Activated T-cell treated with anti-CD3 and anti-CD28 coated beads, Interleukin-2, amount 50 U/mL, for 48 hours (primary cell): ENCODE data around the gene MTO1.
"Not testable (repeated sequence)": the region's sequence is repeated elsewhere in the genome, so short reads cannot be mapped to it uniquely, and the experiment has no call there.

Source experiments
- DNase-seq, 2 experiments: peaks; one replicate each; pipeline ENCODE4 v3.0.0-alpha.2; 2020

The MTO1 gene

DNA sequence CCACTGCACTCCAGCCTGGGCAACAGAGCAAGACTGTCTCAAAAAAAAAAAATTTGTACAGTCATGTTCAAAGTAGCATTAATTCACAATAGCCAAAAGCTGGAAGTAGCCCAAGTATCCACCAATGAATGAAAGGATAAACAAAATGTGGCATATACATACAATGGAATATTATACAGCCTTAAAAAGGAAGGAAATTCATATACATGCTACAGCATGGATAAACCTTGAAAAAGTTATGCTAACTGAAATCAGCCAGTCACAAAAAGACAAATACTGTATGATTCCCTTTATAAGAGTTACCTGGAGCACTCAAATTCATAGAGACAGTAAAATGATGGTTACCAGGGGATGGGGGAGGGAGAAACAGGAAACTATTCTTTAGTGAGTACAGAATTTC is 43.6 kb downstream of the MTO1 start:
- no peak for DNase-seq

DNA sequence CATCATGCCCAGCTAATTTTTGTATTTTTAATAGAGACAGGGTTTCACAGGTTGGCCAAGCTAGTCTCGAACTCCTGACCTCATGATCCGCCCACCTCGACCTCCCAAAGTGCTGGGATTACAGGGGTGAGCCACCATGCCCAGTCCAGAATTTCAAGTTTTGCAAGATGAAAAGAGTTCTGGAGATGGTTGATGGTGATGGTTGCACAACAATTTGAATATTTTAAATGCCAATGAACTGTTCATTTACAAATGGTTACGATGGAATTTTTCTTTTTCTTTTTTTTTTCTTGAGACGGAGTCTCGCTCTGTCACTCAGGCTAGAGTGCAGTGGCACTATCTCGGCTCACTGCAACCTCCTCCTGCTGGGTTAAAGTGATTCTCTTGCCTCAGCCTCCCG is 44.2 kb downstream of the MTO1 start:
- not testable (repeated sequence) for DNase-seq

DNA sequence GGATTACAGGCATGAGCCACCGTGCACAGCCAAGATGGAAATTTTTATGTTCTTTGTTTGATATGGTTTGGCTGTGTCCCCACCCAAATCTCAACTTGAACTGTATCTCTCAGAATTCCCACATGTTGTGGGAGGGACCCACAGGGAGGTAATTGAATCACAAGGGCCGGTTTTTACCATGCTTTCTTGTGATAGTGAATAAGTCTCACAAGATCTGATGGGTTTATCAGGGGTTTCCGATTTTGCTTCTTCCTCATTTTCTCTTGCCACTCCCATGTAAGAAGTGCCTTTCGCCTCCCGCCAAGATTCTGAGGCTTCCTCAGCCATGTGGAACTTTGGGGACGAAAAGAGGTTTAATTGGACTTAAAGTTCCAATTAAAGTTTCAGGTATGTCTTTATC is 44.7 kb downstream of the MTO1 start:
- no peak for DNase-seq

DNA sequence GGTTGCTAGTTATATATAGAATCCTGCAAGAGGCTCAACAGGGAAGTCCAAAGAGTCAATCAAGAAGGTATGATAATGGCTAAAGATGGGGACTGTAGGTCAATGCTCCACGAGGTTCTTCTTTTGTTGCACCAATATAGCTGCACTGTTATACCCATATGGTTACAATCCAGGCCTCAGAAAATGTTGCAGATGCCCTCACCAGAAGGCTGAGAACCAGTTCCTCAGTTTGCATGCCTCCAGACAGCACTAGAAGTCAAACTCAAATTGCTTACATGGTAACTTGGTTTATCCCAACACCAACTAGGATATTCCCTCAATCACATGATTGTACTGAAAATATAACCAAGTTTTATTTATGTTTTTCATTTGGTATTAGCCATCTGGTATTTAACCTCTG is 47.2 kb downstream of the MTO1 start:
- no peak for DNase-seq

DNA sequence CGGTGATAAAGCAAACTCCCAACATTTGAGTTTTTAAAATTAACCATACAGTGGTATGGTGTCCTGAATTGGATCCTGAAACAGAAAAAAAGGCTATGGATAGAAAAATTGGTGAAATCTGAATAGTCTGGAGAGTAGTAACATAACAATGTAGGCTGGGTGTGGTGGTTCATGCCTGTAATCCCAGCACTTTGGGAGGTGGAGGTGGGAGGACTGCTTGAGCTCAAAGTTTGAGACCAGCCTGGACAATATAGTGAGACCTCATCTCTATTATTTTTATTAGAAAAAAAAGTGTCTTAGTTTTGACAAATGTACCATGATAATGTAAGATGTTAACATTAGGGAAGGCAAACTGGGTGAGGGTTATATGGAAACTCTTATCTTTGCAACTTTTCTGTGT is 48.3 kb downstream of the MTO1 start:
- no peak for DNase-seq

DNA sequence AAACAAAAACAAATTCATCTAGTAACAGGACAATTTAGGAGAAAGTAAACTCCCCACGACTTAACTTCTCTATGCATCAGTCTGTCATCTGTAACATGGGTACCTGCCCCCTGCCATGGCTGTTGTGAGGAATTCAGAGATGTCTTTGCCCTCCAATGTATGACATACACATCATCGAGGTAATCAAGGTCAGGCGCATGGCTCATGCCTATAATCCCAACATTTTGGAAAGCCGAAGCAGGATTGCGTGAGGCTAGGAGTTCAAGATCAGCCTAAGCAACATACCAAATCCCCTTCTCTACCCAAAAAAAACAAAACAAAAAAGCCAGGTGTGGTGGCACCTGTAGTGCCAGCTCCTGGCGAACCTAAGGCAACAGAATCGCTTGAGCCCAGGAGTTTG is 50.3 kb downstream of the MTO1 start:
- DNase-seq: no peak

DNA sequence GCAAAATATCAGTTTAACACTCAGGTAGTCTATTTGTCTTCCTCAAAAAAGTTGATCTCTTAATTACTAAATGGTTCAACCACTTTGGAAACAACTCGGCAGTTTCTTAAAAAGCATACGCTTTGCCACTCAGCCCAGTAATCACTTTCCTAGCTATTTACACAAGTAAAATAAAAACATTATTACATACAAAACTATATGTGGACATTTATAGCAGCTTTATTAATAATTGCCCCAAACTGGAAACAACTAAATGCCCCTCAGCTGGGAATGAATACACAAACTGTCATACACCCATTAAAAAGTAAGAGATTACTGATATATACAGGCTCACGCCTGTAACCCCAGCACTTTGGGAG is 51.9 kb downstream of the MTO1 start:
- no peak for DNase-seq

DNA sequence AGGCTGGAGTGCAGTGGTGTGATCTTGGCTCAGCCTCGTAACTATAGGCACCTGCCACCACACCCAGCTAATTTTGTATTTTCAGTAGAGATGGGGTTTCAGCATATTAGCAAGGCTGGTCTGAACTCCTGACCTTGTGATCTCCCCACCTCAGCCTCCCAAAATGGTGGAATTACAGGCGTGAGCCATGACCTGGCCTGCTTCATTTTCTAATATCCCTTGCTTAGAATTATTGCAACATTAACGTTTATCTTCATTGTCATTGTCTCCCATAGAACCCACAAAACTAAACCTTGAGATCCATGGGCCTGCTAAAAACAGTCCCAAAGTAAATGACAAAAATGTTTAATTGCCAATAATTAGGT is 53.2 kb downstream of the MTO1 start:
- DNase-seq: peak in 1 of 2 experiments; percentile 67

DNA sequence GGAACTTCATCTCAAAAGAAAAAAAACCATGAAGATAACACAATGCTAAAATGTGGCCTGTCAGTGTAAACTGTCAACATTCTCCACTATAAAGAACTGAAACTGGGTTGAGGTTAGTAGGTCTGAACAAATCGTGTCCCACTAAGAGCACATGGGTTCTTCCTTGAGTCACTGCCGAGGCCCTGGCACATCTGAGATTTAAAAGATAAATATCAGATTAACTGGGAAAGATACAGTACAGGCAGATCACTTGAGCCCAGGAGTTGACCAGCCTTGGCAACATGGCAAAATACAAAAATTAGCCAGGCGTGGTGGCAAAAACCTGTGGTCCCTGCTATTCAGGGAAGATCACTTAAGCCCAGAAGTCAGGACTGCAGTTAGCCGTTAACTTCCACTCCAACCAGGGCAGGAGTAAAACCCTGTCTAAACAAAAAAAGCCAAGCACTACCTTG is 53.7 kb downstream of the MTO1 start:
- peak; percentile 66 to 67 for DNase-seq

DNA sequence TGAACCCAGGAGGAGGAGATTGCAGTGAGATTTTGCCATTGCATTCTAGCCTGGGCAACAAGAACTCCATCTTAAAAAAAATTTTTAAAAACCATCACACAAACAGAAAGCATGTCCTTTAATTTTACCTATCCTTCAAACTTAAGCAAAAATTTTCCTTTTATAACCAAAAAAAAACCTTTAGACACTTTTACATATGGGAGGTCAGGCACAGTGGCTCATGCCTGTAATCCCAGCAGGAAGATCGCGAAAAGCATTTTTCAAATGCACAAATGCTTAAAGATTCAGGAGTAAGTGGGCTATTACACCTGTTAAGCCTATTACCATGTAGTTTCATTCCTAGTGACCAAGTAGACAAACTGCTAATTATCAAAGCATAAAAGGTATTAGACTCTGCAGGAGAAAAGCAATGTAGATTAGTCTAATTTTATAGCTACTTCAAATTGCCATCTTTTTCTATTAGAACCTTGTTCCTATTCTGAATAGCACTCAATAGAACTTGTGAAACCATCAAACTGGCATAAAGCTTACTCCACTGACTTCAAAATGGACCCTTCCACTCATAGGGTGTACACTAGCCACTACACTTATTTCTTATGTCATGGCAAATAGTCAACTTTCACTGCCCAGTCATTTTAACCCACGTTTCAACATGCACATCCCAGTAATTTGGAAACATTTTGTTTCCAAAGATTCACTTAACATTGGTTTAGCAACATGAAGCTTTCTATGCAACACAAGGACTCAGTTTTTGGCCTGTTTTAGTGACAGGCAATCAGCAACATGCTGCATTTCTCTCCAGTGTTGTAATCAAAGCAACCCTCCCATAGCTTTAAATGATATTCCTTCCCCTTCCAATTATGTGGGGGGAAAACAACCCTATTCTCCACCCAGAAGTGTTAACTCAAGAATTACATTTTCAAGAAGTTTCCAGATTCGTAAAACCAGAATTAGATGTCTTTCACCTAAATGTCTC is 55.3 kb downstream of the MTO1 start:
- DNase-seq: no peak

DNA sequence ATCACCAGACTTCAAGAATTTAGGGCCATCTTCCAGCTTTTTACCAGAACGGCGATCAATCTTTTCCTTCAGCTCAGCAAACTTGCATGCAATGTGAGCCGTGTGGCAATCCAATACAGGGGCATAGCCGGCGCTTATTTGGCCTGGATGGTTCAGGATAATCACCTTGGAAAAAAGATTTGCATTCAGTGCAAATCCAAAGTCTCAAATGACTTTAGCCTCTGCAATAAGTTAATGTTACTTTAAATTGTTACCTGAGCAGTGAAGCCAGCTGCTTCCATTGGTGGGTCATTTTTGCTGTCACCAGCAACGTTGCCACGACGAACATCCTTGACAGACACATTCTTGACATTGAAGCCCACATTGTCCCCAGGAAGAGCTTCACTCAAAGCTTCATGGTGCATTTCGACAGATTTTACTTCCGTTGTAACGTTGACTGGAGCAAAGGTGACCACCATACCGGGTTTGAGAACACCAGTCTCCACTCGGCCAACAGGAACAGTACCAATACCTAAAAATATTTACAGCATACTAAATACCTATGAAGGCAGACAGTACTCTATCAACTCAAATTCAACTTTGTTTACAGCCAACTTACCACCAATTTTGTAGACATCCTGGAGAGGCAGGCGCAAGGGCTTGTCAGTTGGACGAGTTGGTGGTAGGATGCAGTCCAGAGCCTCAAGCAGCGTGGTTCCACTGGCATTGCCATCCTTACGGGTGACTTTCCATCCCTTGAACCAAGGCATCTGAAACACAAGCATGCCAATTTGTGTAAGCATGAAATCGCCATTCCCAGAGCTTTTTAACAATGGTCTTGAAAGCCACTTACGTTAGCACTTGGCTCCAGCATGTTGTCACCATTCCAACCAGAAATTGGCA is 56.8 kb downstream of the MTO1 start:
- DNase-seq: peak; percentile 40

DNA sequence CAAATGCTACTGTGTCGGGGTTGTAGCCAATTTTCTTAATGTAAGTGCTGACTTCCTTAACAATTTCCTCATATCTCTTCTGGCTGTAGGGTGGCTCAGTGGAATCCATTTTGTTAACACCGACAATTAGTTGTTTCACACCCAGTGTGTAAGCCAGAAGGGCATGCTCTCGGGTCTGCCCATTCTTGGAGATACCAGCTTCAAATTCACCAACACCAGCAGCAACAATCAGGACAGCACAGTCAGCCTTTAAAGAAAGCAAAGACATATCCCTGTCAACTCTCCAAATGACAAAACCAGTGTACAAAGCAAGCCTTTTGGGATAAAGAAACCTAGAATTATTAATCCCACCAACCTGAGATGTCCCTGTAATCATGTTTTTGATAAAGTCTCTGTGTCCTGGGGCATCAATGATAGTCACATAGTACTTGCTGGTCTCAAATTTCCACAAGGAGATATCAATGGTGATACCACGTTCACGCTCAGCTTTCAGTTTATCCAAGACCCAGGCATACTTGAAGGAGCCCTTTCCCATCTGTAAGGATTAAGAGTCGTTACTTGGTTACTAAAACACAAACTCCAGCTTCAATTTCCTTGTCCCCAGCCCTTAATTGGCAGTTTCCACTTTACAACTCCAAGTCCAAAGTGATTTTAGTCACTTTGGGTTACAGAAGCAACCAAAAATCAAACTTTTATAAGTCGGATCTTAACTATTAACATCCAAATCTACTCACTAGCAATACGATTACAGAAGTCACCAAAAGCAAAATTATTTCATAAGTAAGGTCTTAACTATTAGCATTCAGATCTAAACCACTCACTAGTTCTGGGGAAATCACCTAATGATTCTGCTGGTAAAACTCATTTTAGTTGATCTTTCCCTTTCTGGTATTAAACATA is 57.7 kb downstream of the MTO1 start:
- not testable (repeated sequence) for DNase-seq

DNA sequence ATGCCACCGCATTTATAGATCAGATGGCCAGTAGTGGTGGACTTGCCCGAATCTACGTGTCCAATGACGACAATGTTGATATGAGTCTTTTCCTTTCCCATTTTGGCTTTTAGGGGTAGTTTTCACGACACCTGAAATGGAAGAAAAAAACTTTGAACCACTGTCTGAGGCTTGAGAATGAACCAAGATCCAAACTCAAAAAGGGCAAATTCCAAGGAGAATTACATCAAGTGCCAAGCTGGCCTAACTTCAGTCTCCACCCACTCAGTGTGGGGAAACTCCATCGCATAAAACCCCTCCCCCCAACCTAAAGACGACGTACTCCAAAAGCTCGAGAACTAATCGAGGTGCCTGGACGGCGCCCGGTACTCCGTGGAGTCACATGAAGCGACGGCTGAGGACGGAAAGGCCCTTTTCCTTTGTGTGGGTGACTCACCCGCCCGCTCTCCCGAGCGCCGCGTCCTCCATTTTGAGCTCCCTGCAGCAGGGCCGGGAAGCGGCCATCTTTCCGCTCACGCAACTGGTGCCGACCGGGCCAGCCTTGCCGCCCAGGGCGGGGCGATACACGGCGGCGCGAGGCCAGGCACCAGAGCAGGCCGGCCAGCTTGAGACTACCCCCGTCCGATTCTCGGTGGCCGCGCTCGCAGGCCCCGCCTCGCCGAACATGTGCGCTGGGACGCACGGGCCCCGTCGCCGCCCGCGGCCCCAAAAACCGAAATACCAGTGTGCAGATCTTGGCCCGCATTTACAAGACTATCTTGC is 58.6 kb downstream of the MTO1 start:
- peak; percentile 85 to 87 for DNase-seq

DNA sequence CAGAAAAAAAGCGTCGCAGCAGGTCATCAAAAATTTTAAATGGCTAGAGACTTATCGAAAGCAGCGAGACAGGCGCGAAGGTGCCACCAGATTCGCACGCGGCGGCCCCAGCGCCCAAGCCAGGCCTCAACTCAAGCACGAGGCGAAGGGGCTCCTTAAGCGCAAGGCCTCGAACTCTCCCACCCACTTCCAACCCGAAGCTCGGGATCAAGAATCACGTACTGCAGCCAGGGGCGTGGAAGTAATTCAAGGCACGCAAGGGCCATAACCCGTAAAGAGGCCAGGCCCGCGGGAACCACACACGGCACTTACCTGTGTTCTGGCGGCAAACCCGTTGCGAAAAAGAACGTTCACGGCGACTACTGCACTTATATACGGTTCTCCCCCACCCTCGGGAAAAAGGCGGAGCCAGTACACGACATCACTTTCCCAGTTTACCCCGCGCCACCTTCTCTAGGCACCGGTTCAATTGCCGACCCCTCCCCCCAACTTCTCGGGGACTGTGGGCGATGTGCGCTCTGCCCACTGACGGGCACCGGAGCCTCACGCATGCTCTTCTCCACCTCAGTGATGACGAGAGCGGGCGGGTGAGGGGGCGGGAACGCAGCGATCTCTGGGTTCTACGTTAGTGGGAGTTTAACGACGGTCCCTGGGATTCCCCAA is 59.3 kb downstream of the MTO1 start, which contains the start of gene EEF1A1:
Gene EEF1A1 (minus strand): TSS at position 345 of the 663 bp plus-strand sequence. CDS start 1,006 bp downstream, outside the sequence.
- peak; percentile 100 for DNase-seq

DNA sequence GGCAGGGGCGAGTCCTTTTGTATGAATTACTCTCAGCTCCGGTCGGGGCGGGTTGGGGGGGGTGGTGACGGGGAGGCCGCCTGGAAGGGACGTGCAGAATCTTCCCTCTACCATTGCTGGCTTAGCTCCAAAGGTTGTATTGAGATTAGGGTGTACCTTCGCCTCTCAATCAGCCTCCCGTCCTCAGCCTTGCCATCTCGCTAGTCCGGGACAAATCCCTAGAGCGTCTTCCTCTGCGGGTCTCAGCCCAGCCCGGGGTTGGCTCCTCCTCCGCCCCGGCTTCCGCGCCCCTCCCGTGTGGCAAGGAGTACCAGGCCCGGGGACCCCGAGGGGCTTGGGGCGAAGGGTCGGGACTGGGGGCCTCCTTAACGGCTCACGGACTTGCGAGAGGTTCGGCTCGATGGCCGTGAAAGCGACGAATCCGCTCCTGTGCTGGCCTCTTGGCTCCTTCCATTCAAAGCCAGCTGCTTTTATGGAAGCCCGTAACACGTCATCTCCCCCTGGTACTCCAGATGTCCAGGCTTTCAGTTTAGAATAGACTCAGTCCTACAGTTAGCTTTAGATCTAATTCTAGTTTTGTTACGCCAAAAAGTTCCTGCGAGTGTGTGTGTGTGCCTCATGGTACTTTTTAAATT is 59.9 kb downstream of the MTO1 start:
- peak in 1 of 2 experiments; percentile 90 for DNase-seq

DNA sequence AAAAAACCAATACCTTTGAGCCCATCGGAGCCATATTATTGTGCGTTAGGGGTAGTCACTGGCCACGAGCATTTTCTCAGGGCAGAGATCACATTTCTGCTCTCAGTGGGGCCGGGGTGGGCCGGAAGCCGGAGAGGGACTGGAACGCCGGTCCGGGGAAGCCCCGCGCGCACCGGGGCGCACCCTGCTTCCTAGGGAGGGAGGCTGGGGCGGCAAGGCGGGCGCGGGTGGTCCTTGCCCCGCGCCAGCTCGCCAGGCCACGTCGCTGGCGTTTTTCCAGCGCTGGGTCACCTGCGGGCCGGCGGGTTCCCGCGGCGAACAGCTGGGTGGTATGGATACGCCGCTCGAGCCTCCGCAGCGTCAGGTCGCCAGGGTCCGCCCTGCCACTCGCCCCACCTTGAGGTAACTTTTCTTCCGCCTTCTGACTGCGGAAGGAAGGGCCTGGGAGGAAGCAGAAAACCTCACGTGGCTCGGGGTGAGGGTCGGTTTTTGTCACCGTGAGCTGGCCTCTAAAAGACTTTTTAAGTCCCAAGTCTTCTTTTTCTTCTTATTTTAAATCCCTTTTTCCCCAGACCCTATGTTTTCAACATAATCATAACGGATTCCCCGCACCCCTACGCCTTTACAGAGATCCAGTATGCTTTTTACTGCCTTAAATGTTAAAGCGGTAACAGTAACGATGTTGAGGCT is 62.0 kb downstream of the MTO1 start:
- peak; percentile 85 to 88 for DNase-seq

DNA sequence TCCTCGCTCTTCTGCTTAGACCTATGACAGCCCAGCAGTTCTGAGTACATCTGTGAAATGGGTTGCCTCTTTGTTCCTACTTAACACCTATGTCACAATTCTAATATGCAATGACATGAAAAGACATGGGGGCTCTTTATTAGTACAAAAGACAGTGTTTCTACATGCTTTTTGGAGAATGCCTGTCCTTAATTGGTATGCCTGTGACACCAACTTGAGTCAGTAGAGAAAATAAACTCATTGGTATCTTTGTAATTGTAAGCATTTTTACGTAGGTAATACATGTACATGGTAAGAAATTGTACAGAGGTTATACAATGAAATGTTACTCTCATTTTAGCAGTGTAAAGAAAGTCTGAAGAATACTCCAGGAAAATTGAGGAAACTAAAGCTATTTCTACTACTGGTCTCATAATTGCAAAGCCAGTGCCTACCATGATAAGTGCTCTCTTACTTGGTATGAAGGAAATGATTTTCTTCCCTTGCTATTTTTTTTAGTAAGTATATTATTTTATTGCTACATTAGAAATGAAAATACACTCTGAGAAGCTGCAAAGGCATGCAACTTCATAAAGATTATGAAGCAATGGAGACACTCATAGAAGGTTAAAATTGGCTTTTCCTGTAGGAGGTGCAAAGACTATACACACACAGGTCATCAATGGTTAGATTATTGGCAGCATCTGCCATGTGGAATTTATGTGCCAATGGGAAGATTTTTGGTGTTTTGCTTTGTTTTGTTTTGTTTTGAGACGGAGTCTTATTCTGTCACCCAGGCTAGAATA is 64.2 kb downstream of the MTO1 start:
- DNase-seq: no peak

DNA sequence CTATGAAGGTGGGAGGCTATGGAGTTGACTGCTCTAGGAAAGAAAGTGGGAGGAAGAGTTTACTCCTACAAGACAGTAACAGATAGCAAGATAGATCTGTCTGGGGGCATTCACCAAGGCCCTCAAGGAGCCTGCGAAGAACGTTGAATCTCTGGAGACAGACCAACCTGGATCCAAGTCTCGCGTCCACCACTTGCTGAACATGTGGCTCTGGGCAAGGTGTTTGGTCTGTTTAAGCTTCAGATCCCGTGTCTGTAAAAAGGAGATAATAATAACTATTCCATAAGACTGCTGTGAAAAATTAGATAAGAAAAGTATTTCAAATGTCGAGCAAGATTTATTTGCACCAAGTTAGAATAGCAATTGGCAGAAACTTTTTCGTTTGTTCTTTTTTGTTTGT is 67.4 kb downstream of the MTO1 start:
- no peak for DNase-seq

DNA sequence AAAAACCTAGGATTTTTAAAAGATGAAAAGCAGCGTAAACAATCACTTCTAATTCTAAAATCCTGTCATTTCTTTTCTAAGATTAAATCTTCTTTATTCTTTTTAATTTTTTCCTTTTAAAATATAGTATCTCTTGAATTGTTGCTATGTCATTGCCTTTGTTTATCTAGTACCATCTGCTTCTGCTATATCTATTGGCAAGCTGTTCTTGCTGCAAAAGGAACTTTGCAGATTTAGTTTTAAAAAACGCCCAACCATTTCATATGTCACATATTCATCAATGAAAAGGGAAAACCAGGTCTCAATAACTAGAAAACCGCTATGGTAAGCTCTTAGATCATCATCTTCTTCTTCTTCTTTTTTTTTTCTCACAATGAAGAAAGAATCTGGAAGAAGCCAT is 70.8 kb downstream of the MTO1 start:
- no peak for DNase-seq
